Natural killer cell (primary cell): Measurements from ENCODE around the gene FHOD3. TPM values are rescaled to one million over a fixed set of nuclear protein-coding genes. Genes with fewer than 3 reads are reported as not detected.

ENCODE experiments used
- ATAC-seq, 3 donors: fragments of 150-1000 bp in 2 of 3; fragments of 200-7000 bp in 1 of 3; cut with Tn5 transposase; 1 replicate in 1 of 3; 2 replicates in 2 of 3; pipeline ENCODE4 v1.10.0; 2021; ENCODE audit warnings: mild to moderate bottlenecking in 2 of 3, moderate library complexity in 2 of 3
- DNase-seq, 2 donors: peaks; one replicate each; pipeline versions ENCODE4 v3.0.0 to v3.0.0-alpha.2; 2013 to 2021; ENCODE audit warnings: mixed read lengths in 1 of 2
- H3K27ac ChIP-seq: one replicate; pipeline ENCODE4 v1.5.1; 2013; ENCODE audit warnings: mild to moderate bottlenecking, low read length
- H3K27me3 ChIP-seq: one replicate; pipeline ENCODE4 v1.6.1; 2013; ENCODE audit warnings: low read length; ENCODE audit not compliant: control insufficient read depth, insufficient read depth
- H3K36me3 ChIP-seq: one replicate; pipeline ENCODE4 v1.6.1; 2013; ENCODE audit warnings: low read length; ENCODE audit not compliant: control insufficient read depth, insufficient read depth
- H3K4me1 ChIP-seq: one replicate; pipeline ENCODE4 v1.6.1; 2013; ENCODE audit warnings: low read length; ENCODE audit not compliant: control insufficient read depth, insufficient read depth
- H3K4me3 ChIP-seq: one replicate; pipeline ENCODE4 v1.5.1; 2013; ENCODE audit warnings: low read length
- H3K9me3 ChIP-seq: one replicate; pipeline ENCODE4 v1.6.1; 2013; ENCODE audit warnings: low read length; ENCODE audit not compliant: control insufficient read depth, insufficient read depth
- H3K27ac Mint-ChIP-seq, 2 donors: one replicate each; pipeline ENCODE4 v1.8.0; 2022; ENCODE audit warnings: mild to moderate bottlenecking in 2 of 2, mixed read lengths in 2 of 2, moderate library complexity in 1 of 2
- H3K27me3 Mint-ChIP-seq, 2 donors: one replicate each; pipeline ENCODE4 v1.8.0; 2022; ENCODE audit warnings: low read depth in 2 of 2, mixed read lengths in 2 of 2
- H3K36me3 Mint-ChIP-seq: one replicate; pipeline ENCODE4 v1.8.0; 2022; ENCODE audit warnings: mixed read lengths
- H3K4me1 Mint-ChIP-seq, 2 donors: one replicate each; pipeline ENCODE4 v1.8.0; 2022; ENCODE audit warnings: mixed read lengths in 2 of 2
- H3K4me3 Mint-ChIP-seq: one replicate; pipeline ENCODE4 v1.8.0; 2022; ENCODE audit warnings: mild to moderate bottlenecking, moderate library complexity, mixed read lengths
- H3K9me3 Mint-ChIP-seq, 2 donors: one replicate each; pipeline ENCODE4 v1.8.0; 2022; ENCODE audit warnings: mixed read lengths in 2 of 2
- WGBS: methylation state at CpG from one replicate; pipeline ENCODE4 v1.1.7; 2013; ENCODE audit warnings: missing lambda C conversion rate; ENCODE audit not compliant: insufficient coverage; 5-methylcytosine and 5-hydroxymethylcytosine counted together
- intact Hi-C: fragments of 100-400 bp; cut with micrococcal nuclease; formaldehyde crosslinking; loops from one replicate; pipeline ENCODE4 v1.14.2; 2022
- total RNA-seq, 4 donors: library from RNA; stranded (reverse); fragments of 120-200 nt in 1 of 4; gene quantifications; one replicate each; pipeline versions ENCODE4 v1.2.3 to v1.2.4, GENCODE V29; 2013 to 2022
- TF ChIP-seq, protein P1 (sequence below): fragments of 200-600 bp; IDR thresholded peaks from one replicate; pipeline ENCODE4 v1.8.0; 2022; ENCODE audit warnings: antibody characterized with exemption

FHOD3 gene
- total RNA-seq, 3 donors from 2014 or later (not counting 1 experiment from before 2014, with no cell fraction given): not detected

DNA sequence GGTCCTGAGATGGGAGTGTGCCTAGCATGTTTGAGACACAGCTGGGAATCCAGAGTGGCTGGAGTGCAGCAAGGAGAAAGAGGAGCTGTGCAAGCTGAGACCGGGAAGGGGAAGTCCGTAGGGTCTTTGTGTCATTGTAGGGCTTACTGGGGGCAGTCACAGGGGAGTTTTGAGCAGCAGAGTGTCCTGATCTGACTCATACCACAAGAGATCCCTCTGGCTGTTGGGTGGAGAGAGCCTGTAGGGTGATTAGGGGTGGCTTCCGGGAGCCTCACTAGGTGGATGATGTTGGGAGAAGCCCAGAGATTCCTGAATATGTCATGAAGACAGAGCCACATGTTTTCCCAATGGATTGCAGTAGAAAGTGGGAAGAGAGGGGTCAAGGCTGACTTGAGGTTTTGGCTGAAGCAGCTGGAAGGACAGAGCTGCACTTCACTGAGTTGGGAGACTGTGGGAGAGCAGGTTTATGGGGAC lies 30.9 kb downstream of the FHOD3 start:
- Mint-ChIP-seq H3K27ac (no peak overlapping the region), H3K4me3 (no peak overlapping the region), H3K36me3 (no peaks in the 10 kb centered on the region), H3K9me3 (no peaks in the 10 kb centered on the region), H3K4me1 (no peaks in the 10 kb centered on the region), H3K27me3 (peaks cover 18 to 25% of the 10 kb centered on the region in 2 donors)
- H3K9me3 ChIP-seq: no peaks in the 10 kb centered on the region
- intact Hi-C loops: no loop called here
- H3K36me3 ChIP-seq: no peaks in the 10 kb centered on the region
- ATAC-seq (no peak), DNase-seq (no peak)
- no peaks in the 10 kb centered on the region for H3K4me1 ChIP-seq
- no peak overlapping the region for H3K27ac ChIP-seq
- 86% methylated on average over 3 of the region's 3 CpGs for WGBS
- TF ChIP-seq, protein P1, sequence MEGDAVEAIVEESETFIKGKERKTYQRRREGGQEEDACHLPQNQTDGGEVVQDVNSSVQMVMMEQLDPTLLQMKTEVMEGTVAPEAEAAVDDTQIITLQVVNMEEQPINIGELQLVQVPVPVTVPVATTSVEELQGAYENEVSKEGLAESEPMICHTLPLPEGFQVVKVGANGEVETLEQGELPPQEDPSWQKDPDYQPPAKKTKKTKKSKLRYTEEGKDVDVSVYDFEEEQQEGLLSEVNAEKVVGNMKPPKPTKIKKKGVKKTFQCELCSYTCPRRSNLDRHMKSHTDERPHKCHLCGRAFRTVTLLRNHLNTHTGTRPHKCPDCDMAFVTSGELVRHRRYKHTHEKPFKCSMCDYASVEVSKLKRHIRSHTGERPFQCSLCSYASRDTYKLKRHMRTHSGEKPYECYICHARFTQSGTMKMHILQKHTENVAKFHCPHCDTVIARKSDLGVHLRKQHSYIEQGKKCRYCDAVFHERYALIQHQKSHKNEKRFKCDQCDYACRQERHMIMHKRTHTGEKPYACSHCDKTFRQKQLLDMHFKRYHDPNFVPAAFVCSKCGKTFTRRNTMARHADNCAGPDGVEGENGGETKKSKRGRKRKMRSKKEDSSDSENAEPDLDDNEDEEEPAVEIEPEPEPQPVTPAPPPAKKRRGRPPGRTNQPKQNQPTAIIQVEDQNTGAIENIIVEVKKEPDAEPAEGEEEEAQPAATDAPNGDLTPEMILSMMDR: no peak
- H3K27me3 ChIP-seq: no peaks in the 10 kb centered on the region
- no peak overlapping the region for H3K4me3 ChIP-seq

DNA sequence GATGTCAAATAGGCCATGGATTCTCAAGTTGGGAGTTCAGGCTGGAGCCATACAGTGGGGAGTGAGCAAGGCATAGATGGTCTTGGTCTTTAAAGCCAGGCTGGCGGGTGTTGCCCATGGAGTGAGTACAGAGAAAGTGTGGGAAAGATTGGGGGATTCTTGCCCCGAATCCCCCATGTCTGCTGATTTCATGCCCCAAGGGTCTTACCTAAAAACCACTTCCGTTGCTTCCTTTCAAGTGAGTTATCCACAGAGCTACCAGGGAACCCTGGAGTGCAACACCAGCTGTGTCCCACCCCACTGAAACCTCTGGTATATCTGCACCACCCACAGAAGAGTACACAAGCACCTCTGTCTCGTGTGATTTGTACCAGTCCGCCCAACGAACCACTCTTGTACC lies 31.4 kb downstream of the FHOD3 start:
- no peak overlapping the region for H3K4me3 ChIP-seq
- H3K4me3 Mint-ChIP-seq: no peak overlapping the region
- no peaks in the 10 kb centered on the region for H3K9me3 Mint-ChIP-seq
- peaks cover 16 to 20% of the 10 kb centered on the region in 2 donors for H3K27me3 Mint-ChIP-seq
- DNase-seq (no peak), ATAC-seq (no peak)
- H3K4me1 ChIP-seq: no peaks in the 10 kb centered on the region
- intact Hi-C loops: no loop called here
- no peaks in the 10 kb centered on the region for H3K9me3 ChIP-seq
- H3K27ac Mint-ChIP-seq: no peak overlapping the region
- H3K27me3 ChIP-seq: no peaks in the 10 kb centered on the region
- no peak overlapping the region for H3K27ac ChIP-seq
- H3K4me1 Mint-ChIP-seq: no peaks in the 10 kb centered on the region
- no peaks in the 10 kb centered on the region for H3K36me3 ChIP-seq
- TF ChIP-seq, protein P1: no peak
- WGBS: 86% methylated on average over 6 of the region's 6 CpGs
- H3K36me3 Mint-ChIP-seq: no peaks in the 10 kb centered on the region

- 83% methylated on average over 3 of the region's 3 CpGs for WGBS
- no peaks in the 10 kb centered on the region for H3K36me3 ChIP-seq
- H3K36me3 Mint-ChIP-seq: no peaks in the 10 kb centered on the region
- H3K4me3 ChIP-seq: no peak overlapping the region
- no peaks in the 10 kb centered on the region for H3K9me3 ChIP-seq
- H3K27me3 ChIP-seq: no peaks in the 10 kb centered on the region
- no peak for DNase-seq
- ATAC-seq: no peak
- H3K27ac ChIP-seq: no peak overlapping the region
- H3K27me3 Mint-ChIP-seq: peaks cover 16 to 17% of the 10 kb centered on the region in 2 donors
- intact Hi-C loops: no loop called here
- H3K27ac Mint-ChIP-seq: no peak overlapping the region
- H3K4me3 Mint-ChIP-seq: no peak overlapping the region
- H3K9me3 Mint-ChIP-seq: no peaks in the 10 kb centered on the region
- H3K4me1 Mint-ChIP-seq: no peaks in the 10 kb centered on the region
- no peaks in the 10 kb centered on the region for H3K4me1 ChIP-seq
- TF ChIP-seq, protein P1: no peak
Observed at GRCh38 chr18:36329684-36330434, 32.3 kb downstream of the FHOD3 start.
